OCI-LY7 (cell line): ENCODE measurements around the gene LATS2. TPM values are rescaled to one million over a fixed set of nuclear protein-coding genes. Genes with fewer than 3 reads are reported as not detected.

Experiments
- BruUV-seq: library from RNA; stranded (reverse); fragments of 400-500 nt; replicated peaks from 2 replicates; lab custom pipeline; 2021; lab: Mats Ljungman, UMichigan
- CTCF ChIA-PET: fragments of 300-600 bp; sonication (Branson Sonifier 250); formaldehyde crosslinking; loops from one replicate; lab custom pipeline; 2022; ENCODE audit warnings: antibody characterized with exemption; ENCODE audit not compliant: unreplicated experiment; lab: Charles Lee
- POLR2A ChIA-PET: fragments of 300-600 bp; sonication (Branson Sonifier 250); formaldehyde crosslinking; loops from one replicate; lab custom pipeline; 2022; ENCODE audit warnings: antibody characterized with exemption; lab: Charles Lee
- DNase-seq: peaks from one replicate; pipeline ENCODE4 v3.0.0-alpha.2; 2015; ENCODE audit warnings: low spot score
- H2AFZ ChIP-seq: fragments of 200-600 bp; sonication (generic), shearing (Covaris generic); 2 replicates; pipeline ENCODE4 v1.6.1; 2014; ENCODE audit warnings: mild to moderate bottlenecking, antibody characterized with exemption, low read length, moderate library complexity
- H3K27ac ChIP-seq: fragments of 200-600 bp; sonication (generic); 2 replicates; pipeline ENCODE4 v1.5.1; 2014; ENCODE audit warnings: mixed run types, low read depth, mild to moderate bottlenecking, moderate library complexity, low read length, inconsistent platforms; ENCODE audit not compliant: poor library complexity, severe bottlenecking
- H3K36me3 ChIP-seq: fragments of 200-600 bp; sonication (generic); 2 replicates; pipeline ENCODE4 v1.6.1; 2014; ENCODE audit warnings: mild to moderate bottlenecking, antibody characterized with exemption, low read length, moderate library complexity, mixed read lengths; ENCODE audit not compliant: insufficient read depth
- H3K4me1 ChIP-seq: fragments of 200-600 bp; sonication (generic); 2 replicates; pipeline ENCODE4 v1.5.1; 2014; ENCODE audit warnings: mild to moderate bottlenecking, low read length; ENCODE audit not compliant: insufficient read depth, poor library complexity, severe bottlenecking
- H3K4me2 ChIP-seq: fragments of 200-600 bp; sonication (generic); 2 replicates; pipeline ENCODE4 v1.6.1; 2014; ENCODE audit warnings: mild to moderate bottlenecking, low read length
- H3K4me3 ChIP-seq: fragments of 200-600 bp; sonication (generic); 2 replicates; pipeline ENCODE4 v1.5.1; 2014; ENCODE audit warnings: mild to moderate bottlenecking, low read depth, low read length; ENCODE audit not compliant: poor library complexity, severe bottlenecking
- H3K79me2 ChIP-seq: fragments of 200-600 bp; sonication (generic); 2 replicates; pipeline ENCODE4 v1.6.1; 2016; ENCODE audit warnings: low read depth, mild to moderate bottlenecking, low read length, moderate library complexity, mixed read lengths; ENCODE audit not compliant: insufficient read depth
- H3K9me2 ChIP-seq: fragments of 200-600 bp; sonication (generic); 2 replicates; pipeline ENCODE4 v1.6.1; 2016; ENCODE audit warnings: mild to moderate bottlenecking, low read length, mixed read lengths; ENCODE audit not compliant: insufficient read depth
- H3K9me3 ChIP-seq: fragments of 200-600 bp; sonication (generic); 2 replicates; pipeline ENCODE4 v1.6.1; 2014; ENCODE audit warnings: mild to moderate bottlenecking, mixed run types, low read length, mixed read lengths
- H4K20me1 ChIP-seq: fragments of 200-600 bp; sonication (generic); 2 replicates; pipeline ENCODE4 v1.6.1; 2014; ENCODE audit warnings: mild to moderate bottlenecking, antibody characterized with exemption, low read length, moderate library complexity, mixed read lengths; ENCODE audit not compliant: insufficient read depth
- EZH2phosphoT487 ChIP-seq: fragments of 200-600 bp; sonication (generic); IDR thresholded peaks from 2 replicates; pipeline ENCODE4 v1.6.1; 2018; ENCODE audit warnings: low read depth, borderline replicate concordance, mild to moderate bottlenecking, mixed run types, antibody characterized with exemption, low read length, moderate library complexity, mixed read lengths
- intact Hi-C: fragments of 100-400 bp; cut with micrococcal nuclease; formaldehyde crosslinking; loops from one replicate; pipeline ENCODE4 v1.10.0; 2022; ENCODE audit not compliant: unreplicated experiment
- total RNA-seq, 2 experiments: library from RNA; depleted of rRNA in 1 of 2; stranded (reverse); fragments of >200 nt in 1 of 2; shearing (Covaris generic) in 1 of 2; gene quantifications; 2 replicates each; pipeline ENCODE4 v1.2.3, GENCODE V29; 2014 to 2022
- TF ChIP-seq, protein P1 (sequence below): fragments of 200-600 bp; sonication (generic); conservative IDR thresholded peaks from 2 replicates; pipeline ENCODE4 v1.5.1; 2014; ENCODE audit warnings: mild to moderate bottlenecking, antibody characterized with exemption, low read length, moderate library complexity, mixed read lengths

Gene LATS2
- total RNA-seq, 2 experiments from 2014 or later = 0.19 to 1.3 TPM

DNA sequence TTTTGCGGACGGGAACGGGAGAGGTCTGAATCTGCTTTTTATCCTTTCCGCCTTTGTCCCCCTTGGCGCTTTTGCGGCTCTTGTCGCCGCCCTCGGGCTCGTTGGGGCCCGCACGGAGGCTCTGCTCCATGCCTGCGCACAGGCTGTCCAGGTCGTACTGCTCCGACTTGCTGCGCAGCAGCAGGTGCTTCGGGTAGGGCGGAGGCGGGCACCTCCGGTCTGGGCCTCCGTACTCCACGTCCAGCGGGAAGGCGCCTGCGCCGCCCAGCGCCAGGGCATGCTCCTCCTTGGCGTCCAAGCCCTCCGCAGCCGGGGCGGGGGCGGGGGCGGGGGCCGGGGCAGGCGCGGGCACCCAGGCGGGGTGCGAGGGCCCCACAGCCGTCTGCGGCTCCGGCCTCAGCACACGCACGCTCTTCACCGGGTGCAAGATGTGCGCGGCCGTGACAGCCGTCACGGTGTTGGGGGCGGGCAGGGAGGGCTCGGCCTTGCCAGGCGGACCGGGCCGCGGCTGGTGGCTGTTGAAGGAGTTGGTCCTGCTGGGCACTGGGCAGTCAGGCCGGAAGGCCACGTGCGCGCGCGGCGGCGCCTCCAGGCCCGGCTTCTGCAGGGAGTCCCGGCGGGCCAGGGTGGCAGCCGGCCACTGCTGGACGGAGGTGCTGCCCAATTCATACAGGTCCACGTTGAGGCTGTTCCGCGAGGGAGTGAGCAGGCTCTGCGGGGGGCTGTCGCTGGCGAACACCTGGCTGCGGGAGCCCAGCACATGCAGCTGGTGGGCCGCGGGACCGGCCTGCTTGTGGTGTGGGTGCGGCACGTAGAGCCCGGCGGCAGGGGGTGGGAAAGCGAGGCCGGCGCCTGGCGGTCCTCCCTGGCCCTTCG, 73.1 kb downstream of the LATS2 start:
- no TSS peak for BruUV-seq
- Histone ChIP-seq H4K20me1 (no peaks in the 10 kb centered on the region), H2AFZ (no peak overlapping the region), H3K79me2 (no peaks in the 10 kb centered on the region), H3K9me3 (no peaks in the 10 kb centered on the region), H3K36me3 (no peaks in the 10 kb centered on the region), H3K4me2 (no peak overlapping the region), H3K9me2 (no peaks in the 10 kb centered on the region), H3K27ac (no peak overlapping the region), H3K4me1 (no peaks in the 10 kb centered on the region), H3K4me3 (no peak overlapping the region)
- TF ChIP-seq, protein P1, sequence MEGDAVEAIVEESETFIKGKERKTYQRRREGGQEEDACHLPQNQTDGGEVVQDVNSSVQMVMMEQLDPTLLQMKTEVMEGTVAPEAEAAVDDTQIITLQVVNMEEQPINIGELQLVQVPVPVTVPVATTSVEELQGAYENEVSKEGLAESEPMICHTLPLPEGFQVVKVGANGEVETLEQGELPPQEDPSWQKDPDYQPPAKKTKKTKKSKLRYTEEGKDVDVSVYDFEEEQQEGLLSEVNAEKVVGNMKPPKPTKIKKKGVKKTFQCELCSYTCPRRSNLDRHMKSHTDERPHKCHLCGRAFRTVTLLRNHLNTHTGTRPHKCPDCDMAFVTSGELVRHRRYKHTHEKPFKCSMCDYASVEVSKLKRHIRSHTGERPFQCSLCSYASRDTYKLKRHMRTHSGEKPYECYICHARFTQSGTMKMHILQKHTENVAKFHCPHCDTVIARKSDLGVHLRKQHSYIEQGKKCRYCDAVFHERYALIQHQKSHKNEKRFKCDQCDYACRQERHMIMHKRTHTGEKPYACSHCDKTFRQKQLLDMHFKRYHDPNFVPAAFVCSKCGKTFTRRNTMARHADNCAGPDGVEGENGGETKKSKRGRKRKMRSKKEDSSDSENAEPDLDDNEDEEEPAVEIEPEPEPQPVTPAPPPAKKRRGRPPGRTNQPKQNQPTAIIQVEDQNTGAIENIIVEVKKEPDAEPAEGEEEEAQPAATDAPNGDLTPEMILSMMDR = no peak
- no peak for TF ChIP-seq EZH2phosphoT487
- ChIA-PET CTCF (no interaction called here), POLR2A (no interaction called here)
- DNase-seq = no peak
- intact Hi-C loops = no loop called here

DNA sequence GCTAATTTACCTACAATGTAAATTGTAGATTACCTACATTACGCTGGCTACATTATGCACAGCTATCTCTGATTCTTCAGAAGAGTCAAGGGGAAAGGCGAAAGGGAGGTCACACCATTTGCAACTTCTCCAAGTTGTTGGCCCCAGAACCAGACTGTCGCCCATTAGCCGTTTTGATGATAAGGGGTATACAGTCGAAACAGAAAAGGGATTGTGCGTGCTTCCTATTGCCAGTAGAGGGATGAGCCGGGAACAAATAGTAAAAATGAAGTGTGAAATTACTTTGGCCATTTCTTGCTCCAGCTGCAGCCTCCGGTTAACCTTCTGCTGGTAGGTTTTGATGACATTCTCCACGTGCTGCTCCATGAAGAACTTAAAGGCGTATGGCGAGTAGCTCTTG, 73.8 kb downstream of the LATS2 start:
- no peak overlapping the region for H2AFZ ChIP-seq
- H3K4me1 ChIP-seq = no peaks in the 10 kb centered on the region
- H3K9me2 ChIP-seq = no peaks in the 10 kb centered on the region
- H3K27ac ChIP-seq = no peak overlapping the region
- no peak for TF ChIP-seq EZH2phosphoT487
- TF ChIP-seq, protein P1 = no peak
- ChIA-PET POLR2A (no interaction called here), CTCF (no interaction called here)
- BruUV-seq = no TSS peak
- H3K9me3 ChIP-seq = no peaks in the 10 kb centered on the region
- H3K4me3 ChIP-seq = no peak overlapping the region
- intact Hi-C loops = no loop called here
- H4K20me1 ChIP-seq = no peaks in the 10 kb centered on the region
- no peaks in the 10 kb centered on the region for H3K79me2 ChIP-seq
- DNase-seq = no peak
- H3K4me2 ChIP-seq = no peak overlapping the region
- no peaks in the 10 kb centered on the region for H3K36me3 ChIP-seq

DNA sequence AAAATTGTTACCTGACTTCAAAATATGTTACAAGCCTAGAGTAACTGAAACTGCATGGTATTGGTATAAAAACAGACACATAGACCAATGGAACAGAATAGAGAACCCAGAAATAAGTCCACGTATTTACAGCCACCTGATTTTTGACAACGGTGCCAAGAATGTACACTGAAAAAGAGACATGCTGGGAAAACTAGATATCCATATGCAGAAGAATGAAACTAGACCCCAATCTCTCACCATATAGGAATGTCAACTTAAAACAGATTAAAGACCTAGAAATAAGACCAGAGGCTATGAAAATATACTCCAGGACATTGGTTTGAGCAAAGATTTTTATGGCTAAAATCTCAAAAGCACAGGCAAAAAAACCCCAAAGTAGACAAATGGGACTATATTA, 76.5 kb downstream of the LATS2 start:
- H2AFZ ChIP-seq = no peak overlapping the region
- intact Hi-C loops = no loop called here
- ChIA-PET CTCF (no interaction called here), POLR2A (no interaction called here)
- no peaks in the 10 kb centered on the region for H3K9me2 ChIP-seq
- no peaks in the 10 kb centered on the region for H3K4me1 ChIP-seq
- no peaks in the 10 kb centered on the region for H3K79me2 ChIP-seq
- H4K20me1 ChIP-seq = no peaks in the 10 kb centered on the region
- H3K36me3 ChIP-seq = no peaks in the 10 kb centered on the region
- H3K9me3 ChIP-seq = no peaks in the 10 kb centered on the region
- DNase-seq = no peak
- BruUV-seq = no TSS peak
- no peak overlapping the region for H3K27ac ChIP-seq
- TF ChIP-seq, protein P1 = no peak
- no peak for TF ChIP-seq EZH2phosphoT487
- no peak overlapping the region for H3K4me3 ChIP-seq
- no peak overlapping the region for H3K4me2 ChIP-seq
